Measurements from ENCODE around the gene RASL10B. TPM values are rescaled to one million over a fixed set of nuclear protein-coding genes. Genes with fewer than 3 reads are reported as not detected.

RASL10B gene
- total RNA-seq, 1 donor from 2014 or later: 31.7 TPM

DNA sequence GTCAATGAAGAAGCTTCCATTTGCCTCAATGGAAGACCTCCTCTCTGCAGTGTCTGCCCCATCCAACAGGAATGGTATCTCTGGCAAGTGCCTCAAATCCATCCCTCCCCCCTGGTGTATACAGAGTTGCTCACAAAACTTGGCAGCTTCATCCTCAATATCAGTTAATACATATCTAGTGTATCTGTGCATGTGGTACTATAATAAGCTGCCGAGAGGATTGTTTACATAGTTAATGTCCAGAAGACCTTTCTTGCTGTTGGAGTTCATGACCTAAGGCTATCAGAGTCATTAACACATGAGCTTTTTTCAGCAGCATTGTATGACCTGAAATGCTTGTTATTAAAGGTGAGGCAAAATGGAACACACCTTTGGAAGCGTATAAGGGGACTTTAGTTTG is 14.0 kb upstream of the RASL10B start:
- H3K27ac Mint-ChIP-seq (ENCODE audit: unreplicated experiment): no peak overlapping the region
- no peak overlapping the region for H3K4me3 Mint-ChIP-seq
- TF ChIP-seq, protein P1, sequence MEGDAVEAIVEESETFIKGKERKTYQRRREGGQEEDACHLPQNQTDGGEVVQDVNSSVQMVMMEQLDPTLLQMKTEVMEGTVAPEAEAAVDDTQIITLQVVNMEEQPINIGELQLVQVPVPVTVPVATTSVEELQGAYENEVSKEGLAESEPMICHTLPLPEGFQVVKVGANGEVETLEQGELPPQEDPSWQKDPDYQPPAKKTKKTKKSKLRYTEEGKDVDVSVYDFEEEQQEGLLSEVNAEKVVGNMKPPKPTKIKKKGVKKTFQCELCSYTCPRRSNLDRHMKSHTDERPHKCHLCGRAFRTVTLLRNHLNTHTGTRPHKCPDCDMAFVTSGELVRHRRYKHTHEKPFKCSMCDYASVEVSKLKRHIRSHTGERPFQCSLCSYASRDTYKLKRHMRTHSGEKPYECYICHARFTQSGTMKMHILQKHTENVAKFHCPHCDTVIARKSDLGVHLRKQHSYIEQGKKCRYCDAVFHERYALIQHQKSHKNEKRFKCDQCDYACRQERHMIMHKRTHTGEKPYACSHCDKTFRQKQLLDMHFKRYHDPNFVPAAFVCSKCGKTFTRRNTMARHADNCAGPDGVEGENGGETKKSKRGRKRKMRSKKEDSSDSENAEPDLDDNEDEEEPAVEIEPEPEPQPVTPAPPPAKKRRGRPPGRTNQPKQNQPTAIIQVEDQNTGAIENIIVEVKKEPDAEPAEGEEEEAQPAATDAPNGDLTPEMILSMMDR (conservative IDR thresholded peaks at IDR 0.05): no peak
- no peak for DNase-seq (ENCODE audit: low read depth, low spot score)
- no peaks in the 10 kb centered on the region for H3K9me3 Mint-ChIP-seq
- peaks cover 7% of the 10 kb centered on the region for H3K36me3 Mint-ChIP-seq (ENCODE audit: low read depth)
- no peaks in the 10 kb centered on the region for H3K27me3 Mint-ChIP-seq (ENCODE audit: low read depth)
- no peaks in the 10 kb centered on the region for H3K4me1 Mint-ChIP-seq

DNA sequence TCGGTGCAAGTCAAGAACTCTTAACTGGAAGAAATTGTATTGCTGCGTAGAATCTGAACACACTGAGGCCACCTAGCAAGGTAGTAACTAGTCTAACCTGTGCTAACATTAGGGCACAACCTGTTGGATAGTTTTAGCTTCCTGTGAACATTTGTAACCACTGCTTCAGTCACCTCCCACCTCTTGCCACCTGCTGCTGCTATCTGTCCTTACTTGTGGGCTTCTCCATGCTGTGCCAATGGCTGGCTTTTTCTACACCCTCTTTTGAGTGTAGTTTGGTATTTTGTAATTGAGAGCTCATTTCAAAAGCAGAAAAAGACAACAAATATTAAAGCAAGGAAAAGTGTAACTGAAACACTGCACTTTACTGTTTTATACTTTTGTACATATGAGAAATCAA is 7.7 kb upstream of the RASL10B start:
- no peak overlapping the region for H3K4me3 Mint-ChIP-seq
- H3K4me1 Mint-ChIP-seq: no peaks in the 10 kb centered on the region
- TF ChIP-seq, protein P1 (conservative IDR thresholded peaks at IDR 0.05): no peak
- H3K27ac Mint-ChIP-seq (ENCODE audit: unreplicated experiment): no peak overlapping the region
- no peaks in the 10 kb centered on the region for H3K27me3 Mint-ChIP-seq (ENCODE audit: low read depth)
- H3K36me3 Mint-ChIP-seq (ENCODE audit: low read depth): peaks cover 12% of the 10 kb centered on the region
- no peak for DNase-seq (ENCODE audit: low read depth, low spot score)
- no peaks in the 10 kb centered on the region for H3K9me3 Mint-ChIP-seq

DNA sequence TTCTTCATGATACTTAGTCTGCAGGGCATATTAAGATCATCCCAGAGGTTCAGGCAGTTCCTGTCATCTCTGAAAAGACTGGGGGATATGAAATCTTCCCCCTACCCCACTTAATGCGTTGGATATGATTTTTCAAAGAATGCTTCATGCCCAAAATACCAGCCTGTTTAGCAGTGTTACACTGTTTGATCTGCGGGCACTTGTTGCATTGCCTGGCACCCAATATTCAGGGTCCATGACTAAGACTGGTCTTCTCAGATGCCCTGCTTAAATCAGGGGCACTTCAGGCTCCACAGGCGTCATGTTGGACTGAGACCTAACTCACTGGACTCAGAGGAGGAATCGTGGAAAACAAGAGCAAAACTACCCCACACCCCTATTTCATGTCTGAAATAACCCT is 6.4 kb upstream of the RASL10B start:
- H3K36me3 Mint-ChIP-seq (ENCODE audit: low read depth): peaks cover 6% of the 10 kb centered on the region
- no peaks in the 10 kb centered on the region for H3K27me3 Mint-ChIP-seq (ENCODE audit: low read depth)
- TF ChIP-seq, protein P1 (conservative IDR thresholded peaks at IDR 0.05): no peak
- no peak overlapping the region for H3K27ac Mint-ChIP-seq (ENCODE audit: unreplicated experiment)
- no peak for DNase-seq (ENCODE audit: low read depth, low spot score)
- H3K4me3 Mint-ChIP-seq: no peak overlapping the region
- H3K4me1 Mint-ChIP-seq: peaks cover 7% of the 10 kb centered on the region
- no peaks in the 10 kb centered on the region for H3K9me3 Mint-ChIP-seq

DNA sequence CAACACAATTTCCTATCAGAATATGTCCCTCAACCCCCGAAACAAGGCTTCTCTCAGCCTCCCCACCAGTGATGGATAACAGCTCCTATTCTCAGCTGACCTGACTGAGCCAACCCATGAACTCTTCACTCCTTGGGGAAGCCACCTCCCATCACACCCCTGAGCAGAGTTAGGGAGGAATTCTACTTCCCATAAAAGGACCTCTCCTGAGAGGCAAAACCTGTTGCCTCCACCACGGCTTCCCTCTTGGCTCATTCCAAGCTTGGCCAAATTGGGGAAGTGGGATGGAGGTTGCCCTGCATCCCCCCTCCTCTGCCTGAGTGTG is 5.7 kb upstream of the RASL10B start:
- TF ChIP-seq, protein P1 (conservative IDR thresholded peaks at IDR 0.05): no peak
- Mint-ChIP-seq H3K9me3 (no peaks in the 10 kb centered on the region), H3K4me3 (peak overlapping the region; percentile 54), H3K4me1 (peaks cover 13% of the 10 kb centered on the region), H3K36me3 (ENCODE audit: low read depth) (peaks cover 5% of the 10 kb centered on the region), H3K27me3 (ENCODE audit: low read depth) (no peaks in the 10 kb centered on the region), H3K27ac (ENCODE audit: unreplicated experiment) (no peak overlapping the region)
- no peak for DNase-seq (ENCODE audit: low read depth, low spot score)

DNA sequence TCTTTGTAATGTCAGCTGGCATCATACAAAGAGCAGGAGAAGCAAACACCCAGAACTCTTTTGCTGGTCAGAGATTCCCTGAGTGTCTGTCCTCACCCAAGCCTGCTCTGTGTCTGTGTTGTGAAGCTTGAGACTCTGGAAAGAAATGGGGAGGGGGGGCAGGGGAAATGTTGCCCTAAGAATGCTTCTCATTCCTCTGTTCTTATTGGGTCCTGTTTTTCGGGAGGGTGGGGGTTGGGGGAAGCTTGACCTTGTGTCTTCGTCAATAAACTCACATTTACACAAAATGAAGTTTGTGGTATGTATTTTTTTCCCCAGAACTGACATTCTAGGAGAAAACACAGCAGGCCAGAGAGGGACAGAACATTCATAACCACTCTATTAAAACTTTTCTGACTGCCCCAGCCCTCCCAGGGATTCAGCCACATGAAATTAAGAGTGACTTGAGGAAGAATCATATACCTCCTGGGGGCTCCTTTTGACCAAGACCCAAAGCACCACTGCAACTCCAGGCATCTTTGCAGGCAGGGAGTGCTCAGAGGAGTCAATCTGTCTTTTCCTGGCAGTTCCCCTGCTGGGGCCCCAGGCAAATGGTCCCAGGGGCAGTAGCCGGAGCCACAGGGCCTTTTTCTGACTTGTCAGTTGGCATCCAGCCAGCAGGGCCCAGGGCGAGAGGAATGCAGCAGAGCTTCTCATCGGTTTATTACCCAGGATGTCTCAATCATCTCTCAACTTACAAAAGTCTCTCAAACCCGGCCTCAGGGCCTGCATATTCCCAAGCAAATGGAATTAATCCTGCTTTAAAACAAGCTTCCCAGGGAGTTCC is 5.1 kb upstream of the RASL10B start:
- TF ChIP-seq, protein P1 (conservative IDR thresholded peaks at IDR 0.05): no peak
- no peak overlapping the region for H3K4me3 Mint-ChIP-seq
- H3K27ac Mint-ChIP-seq (ENCODE audit: unreplicated experiment): no peak overlapping the region
- peaks cover 18% of the 10 kb centered on the region for H3K4me1 Mint-ChIP-seq
- no peaks in the 10 kb centered on the region for H3K9me3 Mint-ChIP-seq
- DNase-seq (ENCODE audit: low read depth, low spot score): no peak
- H3K36me3 Mint-ChIP-seq (ENCODE audit: low read depth): peaks cover 5% of the 10 kb centered on the region
- no peaks in the 10 kb centered on the region for H3K27me3 Mint-ChIP-seq (ENCODE audit: low read depth)
